ENCODE measurements around the gene CDK17. TPM values are rescaled to one million over a fixed set of nuclear protein-coding genes. Genes with fewer than 3 reads are reported as not detected.

Gene CDK17
- total and polyA plus RNA-seq, 7 donors: 4.6 to 117 (median 63.2) TPM

DNA sequence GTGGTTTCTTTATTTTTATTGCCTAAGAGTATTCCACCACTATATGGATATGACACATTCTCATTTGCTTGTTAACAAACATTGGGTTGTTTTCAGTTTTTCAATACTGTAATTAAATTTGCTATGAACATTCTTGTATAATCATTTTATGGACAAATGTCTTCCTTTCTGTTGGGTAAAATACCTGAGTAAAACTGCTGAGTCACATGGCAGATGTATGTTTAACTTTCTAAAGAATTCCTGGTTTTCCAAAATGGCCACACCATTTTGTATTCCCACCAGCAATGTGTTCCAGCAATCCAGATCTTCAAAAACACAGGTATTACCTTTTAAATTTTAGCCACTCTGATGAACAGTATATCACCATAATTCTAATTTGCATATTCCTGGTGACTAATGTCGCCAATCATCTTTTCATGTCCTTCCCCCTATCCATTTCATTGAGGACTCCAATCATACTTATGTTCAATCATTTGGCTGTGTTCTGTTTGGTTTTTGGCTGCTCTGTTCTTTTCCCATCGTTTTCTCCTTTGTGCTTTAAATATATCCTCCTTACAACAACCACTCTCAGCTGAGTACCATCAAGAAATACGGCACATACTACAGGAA is 36.0 kb downstream of the CDK17 start:
- Histone ChIP-seq H3K36me3 (no peaks in the 10 kb centered on the region), H3K4me3 (no peak overlapping the region), H3K4me1 (peaks cover 0 to 99% (median 67%) of the 10 kb centered on the region in 4 donors), H3K27ac (peak overlapping the region in 3 of 4 donors; percentile 26 to 40 (median 28)), H3K27me3 (no peaks in the 10 kb centered on the region), H3K9me3 (no peaks in the 10 kb centered on the region)
- 90 to 94% methylated on average over 3 of the region's 3 CpGs for WGBS, 2 donors
- no peak for DNase-seq
- no peak for TF ChIP-seq POLR2AphosphoS5 (IDR thresholded peaks at IDR 0.05)
- no peak for TF ChIP-seq EP300 (IDR thresholded peaks at IDR 0.05)
- TF ChIP-seq, protein P1, sequence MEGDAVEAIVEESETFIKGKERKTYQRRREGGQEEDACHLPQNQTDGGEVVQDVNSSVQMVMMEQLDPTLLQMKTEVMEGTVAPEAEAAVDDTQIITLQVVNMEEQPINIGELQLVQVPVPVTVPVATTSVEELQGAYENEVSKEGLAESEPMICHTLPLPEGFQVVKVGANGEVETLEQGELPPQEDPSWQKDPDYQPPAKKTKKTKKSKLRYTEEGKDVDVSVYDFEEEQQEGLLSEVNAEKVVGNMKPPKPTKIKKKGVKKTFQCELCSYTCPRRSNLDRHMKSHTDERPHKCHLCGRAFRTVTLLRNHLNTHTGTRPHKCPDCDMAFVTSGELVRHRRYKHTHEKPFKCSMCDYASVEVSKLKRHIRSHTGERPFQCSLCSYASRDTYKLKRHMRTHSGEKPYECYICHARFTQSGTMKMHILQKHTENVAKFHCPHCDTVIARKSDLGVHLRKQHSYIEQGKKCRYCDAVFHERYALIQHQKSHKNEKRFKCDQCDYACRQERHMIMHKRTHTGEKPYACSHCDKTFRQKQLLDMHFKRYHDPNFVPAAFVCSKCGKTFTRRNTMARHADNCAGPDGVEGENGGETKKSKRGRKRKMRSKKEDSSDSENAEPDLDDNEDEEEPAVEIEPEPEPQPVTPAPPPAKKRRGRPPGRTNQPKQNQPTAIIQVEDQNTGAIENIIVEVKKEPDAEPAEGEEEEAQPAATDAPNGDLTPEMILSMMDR (IDR thresholded peaks at IDR 0.05): no peak
- TF ChIP-seq POLR2A (IDR thresholded peaks at IDR 0.05): no peak
- intact Hi-C loops (cut with DNase I): no loop called here

DNA sequence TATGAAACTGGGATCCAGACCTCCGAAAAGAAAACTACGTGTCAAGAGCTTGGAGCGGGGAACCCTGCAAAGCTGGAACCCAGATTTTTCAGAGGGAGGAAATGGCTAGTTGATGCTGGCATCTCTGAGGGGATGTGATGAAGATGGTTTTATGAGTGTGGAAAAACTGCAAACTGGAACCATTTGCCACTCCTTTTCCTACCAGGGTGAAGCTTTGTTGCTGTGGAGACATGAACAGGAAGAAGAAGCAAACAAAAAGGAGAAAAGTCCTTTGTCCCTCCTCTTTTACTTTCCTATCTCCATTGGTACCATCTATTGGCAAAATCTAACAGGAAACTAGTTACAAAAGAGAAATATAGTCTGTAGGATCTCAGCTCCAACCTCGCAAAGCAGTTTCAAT is 39.2 kb downstream of the CDK17 start:
- TF ChIP-seq EP300 (IDR thresholded peaks at IDR 0.05): no peak
- no peak for TF ChIP-seq POLR2AphosphoS5 (IDR thresholded peaks at IDR 0.05)
- TF ChIP-seq, protein P1 (IDR thresholded peaks at IDR 0.05): no peak
- no peak for TF ChIP-seq POLR2A (IDR thresholded peaks at IDR 0.05)
- Histone ChIP-seq H3K27ac (peak overlapping the region; percentile 5 to 51 (median 28)), H3K9me3 (no peaks in the 10 kb centered on the region), H3K4me3 (no peak overlapping the region), H3K27me3 (no peaks in the 10 kb centered on the region), H3K36me3 (no peaks in the 10 kb centered on the region), H3K4me1 (peaks cover 0 to 92% (median 60%) of the 10 kb centered on the region in 4 donors)
- intact Hi-C loops (cut with DNase I): no loop called here
- no peak for DNase-seq
- WGBS, 2 donors: 90 to 93% methylated on average over 4 of the region's 4 CpGs

DNA sequence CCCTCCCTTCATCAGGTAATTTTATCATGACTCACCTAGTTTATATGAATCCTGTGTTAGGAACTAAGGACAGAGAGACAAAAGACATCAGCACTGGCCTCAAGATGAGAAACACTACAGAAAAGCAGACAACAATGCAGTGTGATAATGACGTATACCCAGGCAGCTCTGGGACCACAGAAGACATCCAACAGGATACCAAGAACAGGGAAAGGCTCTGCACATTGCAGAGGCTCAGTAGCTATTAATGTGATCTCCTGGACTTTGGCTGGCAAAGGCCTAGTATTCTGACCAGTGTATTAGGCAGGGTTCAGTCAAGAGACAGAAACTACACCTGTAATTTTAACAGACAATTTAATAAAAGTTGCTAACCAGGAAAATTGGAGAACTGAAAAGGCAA is 39.7 kb downstream of the CDK17 start:
- Histone ChIP-seq H3K9me3 (no peaks in the 10 kb centered on the region), H3K27me3 (no peaks in the 10 kb centered on the region), H3K27ac (peak overlapping the region; percentile 5 to 51 (median 28)), H3K4me3 (no peak overlapping the region), H3K4me1 (peaks cover 0 to 92% (median 57%) of the 10 kb centered on the region in 4 donors), H3K36me3 (no peaks in the 10 kb centered on the region)
- WGBS, 2 donors: 83 to 84% methylated on average over 1 of the region's 1 CpG
- intact Hi-C loops (cut with DNase I): no loop called here
- TF ChIP-seq, protein P1 (IDR thresholded peaks at IDR 0.05): no peak
- TF ChIP-seq EP300 (IDR thresholded peaks at IDR 0.05) (no peak), POLR2A (IDR thresholded peaks at IDR 0.05) (no peak), POLR2AphosphoS5 (IDR thresholded peaks at IDR 0.05) (no peak)
- DNase-seq: no peak

DNA sequence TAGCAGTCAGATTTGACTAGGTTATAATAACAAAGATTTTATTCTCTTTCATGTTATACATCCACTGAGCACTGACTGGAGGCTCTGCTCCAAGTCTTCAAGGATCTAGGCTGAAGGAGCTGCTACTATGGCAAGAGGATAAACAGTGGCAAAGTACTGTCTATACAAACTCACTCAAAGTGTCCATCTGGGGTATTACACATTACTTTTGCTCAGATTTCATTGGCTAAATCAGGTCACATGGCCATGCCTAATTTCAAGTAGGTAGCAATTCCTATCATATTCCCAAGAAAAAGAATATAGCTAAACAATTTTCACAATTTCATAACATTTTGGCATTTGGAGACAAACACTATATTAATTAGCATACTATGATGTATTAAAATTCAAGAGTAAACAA is 40.9 kb downstream of the CDK17 start:
- Histone ChIP-seq H3K27ac (peak overlapping the region in 2 of 4 donors; percentile 20 to 51), H3K27me3 (no peaks in the 10 kb centered on the region), H3K4me1 (peaks cover 0 to 90% (median 61%) of the 10 kb centered on the region in 4 donors), H3K4me3 (no peak overlapping the region), H3K9me3 (no peaks in the 10 kb centered on the region), H3K36me3 (no peaks in the 10 kb centered on the region)
- TF ChIP-seq, protein P1 (IDR thresholded peaks at IDR 0.05): no peak
- TF ChIP-seq POLR2A (IDR thresholded peaks at IDR 0.05): no peak
- intact Hi-C loops (cut with DNase I): no loop called here
- DNase-seq: no peak

DNA sequence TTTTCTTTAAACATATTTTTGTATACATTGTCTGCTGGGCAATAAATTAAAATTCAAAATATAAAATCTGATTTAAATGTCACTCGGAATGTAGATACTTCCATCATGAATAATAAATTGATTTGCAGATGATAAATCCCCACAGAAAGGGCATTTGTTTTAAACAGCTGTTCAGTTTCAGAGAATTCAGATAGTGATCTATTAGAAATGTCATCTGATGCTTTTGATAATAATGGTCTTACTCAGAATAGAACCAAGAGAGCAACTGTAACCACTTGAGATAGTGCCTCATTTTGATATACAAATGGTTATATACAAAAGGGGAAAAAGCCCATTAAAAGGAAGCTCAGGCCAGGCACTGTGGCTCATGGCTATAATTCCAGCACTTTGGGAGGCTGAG is 43.4 kb downstream of the CDK17 start:
- peak overlapping the region in 2 of 4 donors; percentile 11 to 17 for H3K27ac ChIP-seq
- DNase-seq: no peak
- H3K4me1 ChIP-seq: peaks cover 0 to 90% (median 67%) of the 10 kb centered on the region in 4 donors
- 94 to 95% methylated on average over 1 of the region's 1 CpG for WGBS, 2 donors
- intact Hi-C loops (cut with DNase I): no loop called here
- TF ChIP-seq POLR2AphosphoS5 (IDR thresholded peaks at IDR 0.05) (no peak), EP300 (IDR thresholded peaks at IDR 0.05) (no peak), POLR2A (IDR thresholded peaks at IDR 0.05) (no peak)
- TF ChIP-seq, protein P1 (IDR thresholded peaks at IDR 0.05): no peak
- H3K4me3 ChIP-seq: no peak overlapping the region
- no peaks in the 10 kb centered on the region for H3K9me3 ChIP-seq
- H3K27me3 ChIP-seq: no peaks in the 10 kb centered on the region
- H3K36me3 ChIP-seq: no peaks in the 10 kb centered on the region
